Measurements from ENCODE around the gene SLC38A10.
"Not testable (repeated sequence)": the region's sequence is repeated elsewhere in the genome, so short reads cannot be mapped to it uniquely, and the experiment has no call there.

The SLC38A10 gene

DNA sequence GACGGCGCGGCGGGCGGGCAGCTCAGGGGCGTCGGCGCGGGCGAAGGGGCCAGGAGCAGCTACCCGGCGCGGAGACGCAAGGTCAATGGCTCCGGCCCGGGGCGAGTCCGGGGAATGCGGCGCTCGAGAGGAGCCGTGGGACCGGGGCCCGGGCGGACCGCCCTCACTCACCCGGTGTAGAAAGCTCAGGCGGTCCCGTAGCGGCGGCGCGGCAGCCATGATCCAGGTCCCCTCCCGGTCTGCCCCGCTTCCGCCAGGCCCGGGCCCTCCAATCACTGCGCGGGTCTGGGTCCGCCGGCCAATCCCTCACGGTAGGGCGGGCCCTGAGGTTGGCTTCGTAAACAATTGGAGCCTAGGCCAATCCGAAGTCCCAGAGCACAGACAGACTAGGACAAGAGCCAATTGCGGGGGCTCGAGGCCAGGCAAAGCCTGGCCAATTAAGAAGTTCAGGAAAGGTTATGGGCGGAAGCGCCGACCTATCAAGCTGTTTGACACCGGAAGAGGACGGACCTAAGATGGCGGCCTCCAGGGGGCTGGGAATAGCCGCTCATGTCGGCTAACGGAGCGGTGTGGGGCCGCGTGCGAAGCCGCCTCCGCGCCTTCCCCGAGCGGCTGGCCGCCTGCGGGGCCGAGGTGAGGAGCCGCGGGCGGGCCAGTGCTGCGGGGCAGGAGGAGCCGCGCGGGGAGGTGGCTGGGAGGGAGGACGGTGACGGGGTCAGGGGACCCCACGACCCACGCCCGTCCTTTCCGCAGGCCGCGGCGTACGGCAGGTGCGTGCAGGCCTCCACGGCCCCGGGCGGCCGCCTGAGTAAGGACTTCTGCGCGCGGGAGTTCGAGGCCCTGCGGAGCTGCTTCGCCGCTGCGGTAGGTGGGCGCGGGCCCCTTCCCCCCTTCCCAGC is 56.0 kb downstream of the SLC38A10 start, which contains the start of the genes NDUFAF8 and TEPSIN:
TSS of gene NDUFAF8 (plus strand) at position 504 of the 899 bp plus-strand sequence. CDS start at position 550, 46 bp downstream.
TSS of gene TEPSIN (minus strand) at position 241 of the 899 bp plus-strand sequence. CDS start at position 219, 22 bp downstream.
- peak; percentile 94 for DNase-seq

DNA sequence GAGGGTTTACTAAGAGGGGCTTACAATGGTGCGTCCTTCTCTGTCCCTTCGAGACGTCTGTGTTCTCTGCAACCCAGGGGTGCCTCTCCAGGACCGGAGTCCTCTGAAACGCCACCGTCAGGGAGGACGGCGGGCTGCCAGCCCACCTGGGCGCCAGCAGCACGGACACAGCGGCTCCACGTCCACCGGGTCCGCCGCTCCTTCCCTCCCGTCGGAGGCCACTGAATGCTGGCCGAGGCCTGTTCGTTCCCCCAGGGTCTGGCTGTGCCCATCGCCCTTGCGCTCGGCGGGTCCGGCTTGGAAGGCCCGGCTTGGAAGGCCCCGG is 56.7 kb downstream of the SLC38A10 start:
- no peak for DNase-seq

DNA sequence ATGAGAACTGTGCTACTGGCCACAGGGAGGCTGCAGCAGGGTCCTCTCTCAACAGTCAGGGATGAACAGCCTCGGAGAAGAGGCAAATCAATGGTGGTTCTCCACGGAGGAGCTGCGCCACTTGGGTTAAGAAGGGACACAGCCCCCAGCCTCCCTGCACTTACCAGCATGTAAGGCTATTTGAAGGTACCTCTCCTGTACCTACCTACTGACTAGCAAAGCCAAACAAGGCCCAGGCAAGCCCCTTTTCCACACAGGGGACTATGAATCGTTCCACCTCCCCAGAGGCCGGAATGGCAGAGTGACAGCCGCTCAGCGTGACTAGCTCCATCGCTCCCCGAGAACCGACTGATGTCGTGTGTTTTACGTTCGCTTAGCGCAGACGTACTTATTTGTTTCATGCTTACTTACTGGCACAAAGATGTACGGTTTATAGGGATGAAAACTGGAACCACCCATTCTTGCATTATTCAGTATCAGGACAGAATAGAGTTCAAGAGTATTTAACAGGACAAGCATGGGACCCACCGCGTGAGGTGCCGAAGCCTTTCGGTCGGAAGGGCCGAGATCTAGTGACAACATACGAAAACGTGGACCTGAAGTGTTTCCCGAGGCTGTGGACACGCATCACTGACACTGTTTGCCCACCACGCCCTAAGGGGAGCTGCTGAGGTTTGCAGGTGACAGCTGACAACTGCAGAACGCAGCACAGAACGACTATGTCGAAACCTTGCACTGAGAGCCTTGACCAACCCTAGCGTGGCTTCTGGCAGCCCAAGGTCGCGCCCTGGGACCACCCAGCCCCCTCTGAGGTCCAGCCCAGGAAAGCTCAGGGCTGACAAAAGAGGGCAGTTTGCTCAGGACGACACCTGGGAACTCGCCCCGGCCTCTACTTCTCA is 57.3 kb downstream of the SLC38A10 start:
- no peak for DNase-seq

DNA sequence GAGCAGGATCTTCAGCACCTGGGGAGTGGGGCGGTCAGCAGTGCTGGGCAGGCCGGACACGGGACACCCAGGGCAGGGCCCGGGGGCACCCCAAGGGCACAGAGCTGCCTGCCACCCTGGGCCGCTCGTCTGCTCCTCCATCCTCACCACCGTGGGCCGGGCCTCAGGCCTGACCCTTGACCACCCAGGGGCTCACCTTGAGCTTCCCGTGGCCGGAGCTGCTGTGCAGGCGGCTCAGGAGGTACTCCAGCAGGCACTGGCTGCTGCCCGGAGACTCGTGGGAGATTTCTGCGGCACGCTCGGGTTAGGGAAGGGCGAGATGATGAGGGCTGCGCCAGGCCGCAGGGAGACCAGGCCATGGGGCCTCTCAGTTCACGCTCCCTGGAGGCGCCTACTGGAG is 58.3 kb downstream of the SLC38A10 start:
- DNase-seq: no peak

DNA sequence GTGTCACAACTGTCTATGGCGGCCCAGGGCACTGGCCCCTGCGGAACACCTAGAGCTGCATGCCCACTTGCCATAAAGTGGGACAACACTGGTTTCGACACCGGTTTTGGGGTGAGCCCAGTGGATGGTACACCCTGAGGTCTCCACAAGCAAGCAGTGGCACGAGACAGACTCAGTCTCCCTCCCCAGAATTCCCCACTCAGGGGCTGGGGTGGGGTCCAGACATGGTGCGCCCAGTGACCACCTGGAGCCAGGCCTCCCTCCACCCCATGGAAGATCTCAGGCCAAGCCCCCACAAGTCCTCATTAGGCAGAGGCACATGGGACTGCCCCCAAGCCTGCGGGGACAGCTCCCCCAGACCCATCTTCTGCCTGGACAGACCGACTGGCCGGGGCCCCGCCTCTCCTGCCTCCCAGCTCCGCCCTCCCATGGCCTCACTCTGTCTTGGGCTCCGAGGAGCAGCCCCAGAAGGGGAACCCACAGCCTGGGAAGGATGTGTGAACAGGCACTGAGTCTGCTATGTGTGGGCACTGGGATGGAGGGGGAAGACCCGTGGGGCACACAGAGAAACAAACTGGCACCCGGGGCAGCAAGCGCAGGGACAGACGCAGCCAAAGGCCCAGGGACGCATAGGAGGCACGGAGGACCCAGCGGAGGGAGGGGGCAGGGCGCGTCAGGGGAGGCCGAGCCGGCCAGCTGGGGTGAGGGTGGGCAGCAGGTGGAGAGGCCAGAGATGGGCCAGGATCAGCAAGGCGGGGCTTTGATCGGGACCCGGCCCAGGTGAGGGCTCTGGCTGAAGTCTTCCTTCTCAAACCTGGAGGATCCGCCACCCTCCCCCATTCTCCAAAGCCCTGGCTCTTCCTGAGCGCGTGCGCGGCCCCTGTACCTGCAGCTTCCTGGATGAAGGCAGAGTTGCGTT is 59.0 kb downstream of the SLC38A10 start:
- no peak for DNase-seq

DNA sequence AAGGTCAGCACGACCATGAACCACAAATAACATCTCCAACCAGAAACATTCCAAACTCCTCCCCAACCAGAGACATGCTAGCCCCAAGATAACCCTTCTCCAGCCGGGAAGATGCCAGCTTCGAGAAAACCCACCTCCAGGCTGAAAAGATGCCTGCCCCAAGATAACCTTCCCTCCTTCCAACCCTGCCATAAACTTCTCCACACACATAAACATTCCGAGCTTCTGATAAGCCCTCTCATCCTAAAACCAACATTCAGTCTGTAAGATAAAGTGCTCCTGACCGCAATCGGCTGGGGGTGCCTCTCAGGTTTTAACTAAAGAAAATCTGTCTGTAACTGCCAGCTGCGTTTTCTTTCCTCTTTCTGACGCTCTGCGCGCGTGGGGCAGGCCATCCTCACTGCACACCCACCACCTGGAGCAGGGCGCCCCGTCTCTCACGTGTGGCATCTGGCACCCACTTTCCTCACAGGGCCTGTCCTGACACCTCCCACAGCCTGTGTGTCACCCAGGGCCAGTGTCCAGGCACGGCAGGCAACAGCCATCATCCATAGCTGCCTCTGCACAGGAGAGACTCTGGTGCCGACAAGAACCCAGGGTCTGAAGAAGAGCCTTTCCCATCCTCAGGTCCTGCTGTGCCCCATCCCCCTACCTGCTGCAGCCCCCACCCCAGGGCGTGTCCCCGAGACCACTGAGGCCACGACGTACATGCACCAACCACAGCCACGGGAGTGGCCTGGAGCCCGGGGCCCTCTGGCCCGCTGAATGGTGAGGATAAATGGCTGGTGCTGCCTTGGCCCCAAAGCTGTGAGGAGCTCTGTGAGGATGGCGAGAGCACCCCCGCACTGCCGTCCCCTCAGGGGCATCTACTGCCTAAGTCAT is 59.9 kb downstream of the SLC38A10 start:
- no peak for DNase-seq

DNA sequence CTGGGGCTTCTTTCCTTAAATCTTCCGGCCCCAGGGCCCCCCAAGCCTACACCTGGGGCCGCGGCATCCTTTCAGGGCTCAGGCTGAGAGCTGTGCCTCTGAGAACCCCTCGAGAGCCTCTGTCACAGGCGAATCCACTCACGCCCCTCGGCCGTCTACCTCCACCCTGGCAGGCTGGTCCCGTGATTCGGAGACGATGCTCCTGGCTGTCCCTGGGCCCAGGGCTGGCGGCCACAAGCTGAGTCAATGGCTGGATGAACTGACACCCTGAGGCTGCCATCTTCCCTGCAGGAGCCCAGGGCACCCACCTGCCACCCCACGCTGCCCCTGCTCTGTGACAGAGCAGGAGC is 60.6 kb downstream of the SLC38A10 start:
- DNase-seq: no peak

DNA sequence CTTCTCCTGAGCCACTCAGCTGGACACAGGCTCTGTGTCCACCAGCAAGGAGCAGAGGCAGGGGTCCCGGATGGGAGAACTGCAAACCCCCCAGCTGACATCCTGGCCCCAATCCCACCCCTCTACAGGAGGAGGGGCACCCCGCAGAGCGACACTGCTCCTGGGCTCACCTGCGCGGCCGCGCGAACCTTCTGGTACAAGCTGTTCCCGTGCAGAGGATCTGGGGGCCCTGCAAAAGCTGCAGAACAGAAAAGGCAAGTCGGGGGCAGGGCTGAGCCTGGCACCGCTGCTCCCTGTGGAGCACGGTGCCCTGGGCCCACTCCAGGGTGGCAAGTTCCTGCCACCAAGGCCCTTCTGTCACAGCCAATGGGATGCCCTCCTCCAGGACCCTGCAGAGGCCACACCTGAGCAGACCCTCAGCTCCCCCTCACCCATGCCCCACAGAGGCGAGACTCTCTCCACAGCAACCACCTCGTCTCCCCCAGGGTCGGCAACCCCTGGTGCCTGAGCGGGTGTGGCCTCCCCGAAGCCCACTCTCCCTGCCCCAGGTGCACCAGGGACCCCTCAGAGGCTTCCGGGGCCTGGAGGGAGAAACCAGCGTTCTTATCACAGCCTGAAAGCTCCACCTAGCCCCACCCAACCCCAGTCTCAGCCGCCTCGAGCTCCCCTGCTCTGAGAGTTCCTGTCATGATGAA is 61.1 kb downstream of the SLC38A10 start:
- no peak for DNase-seq

DNA sequence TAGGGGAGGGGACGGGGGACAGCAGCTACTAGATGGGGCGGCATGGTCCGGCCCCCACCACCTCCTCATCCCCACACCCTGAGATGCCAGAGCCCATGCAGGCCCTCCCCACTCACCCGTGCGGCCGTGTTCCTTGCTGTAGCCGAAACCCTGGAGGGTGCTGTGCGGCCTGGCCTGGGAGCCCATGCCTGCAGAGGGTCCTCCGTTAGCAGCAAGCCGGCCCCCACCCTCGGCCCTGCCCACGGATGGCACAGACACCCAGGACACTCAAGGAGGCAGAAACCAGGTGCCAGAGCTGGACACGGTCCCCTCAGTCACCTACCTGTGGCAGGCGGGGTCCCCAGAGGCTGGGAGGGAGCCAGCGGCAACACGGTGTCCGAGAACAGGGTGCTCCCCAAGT is 61.8 kb downstream of the SLC38A10 start:
- no peak for DNase-seq

DNA sequence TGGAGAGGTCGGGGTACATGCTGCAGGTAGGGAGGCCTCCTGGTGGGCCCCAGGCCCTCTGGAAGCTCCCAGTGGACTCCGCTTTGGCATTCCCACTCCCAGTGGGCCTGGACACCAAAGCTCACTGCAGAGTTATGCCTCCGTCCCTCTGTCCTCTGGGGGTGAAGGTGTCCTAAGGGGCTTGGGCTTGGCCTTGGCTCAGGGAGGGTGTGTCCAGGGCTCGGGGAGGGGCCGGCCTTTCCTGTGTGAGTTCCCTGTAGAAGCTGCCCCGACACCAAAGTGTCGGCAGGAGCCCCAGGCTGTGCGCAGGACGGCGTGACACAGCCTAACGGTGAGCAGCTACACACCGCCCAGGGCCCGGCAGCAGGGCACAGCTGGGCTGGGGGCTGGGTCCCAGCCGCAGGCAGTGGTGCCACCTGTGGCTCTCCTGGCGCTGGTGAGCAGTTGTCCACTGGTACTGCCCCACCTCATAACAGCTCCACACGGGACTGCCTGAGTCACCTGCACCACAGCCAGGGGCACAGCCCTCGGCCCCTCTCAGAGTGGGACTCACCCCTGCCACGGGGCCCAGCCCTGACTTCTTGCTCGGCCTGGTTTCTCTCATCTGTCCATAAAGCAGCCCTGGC is 62.4 kb downstream of the SLC38A10 start:
- no peak for DNase-seq

DNA sequence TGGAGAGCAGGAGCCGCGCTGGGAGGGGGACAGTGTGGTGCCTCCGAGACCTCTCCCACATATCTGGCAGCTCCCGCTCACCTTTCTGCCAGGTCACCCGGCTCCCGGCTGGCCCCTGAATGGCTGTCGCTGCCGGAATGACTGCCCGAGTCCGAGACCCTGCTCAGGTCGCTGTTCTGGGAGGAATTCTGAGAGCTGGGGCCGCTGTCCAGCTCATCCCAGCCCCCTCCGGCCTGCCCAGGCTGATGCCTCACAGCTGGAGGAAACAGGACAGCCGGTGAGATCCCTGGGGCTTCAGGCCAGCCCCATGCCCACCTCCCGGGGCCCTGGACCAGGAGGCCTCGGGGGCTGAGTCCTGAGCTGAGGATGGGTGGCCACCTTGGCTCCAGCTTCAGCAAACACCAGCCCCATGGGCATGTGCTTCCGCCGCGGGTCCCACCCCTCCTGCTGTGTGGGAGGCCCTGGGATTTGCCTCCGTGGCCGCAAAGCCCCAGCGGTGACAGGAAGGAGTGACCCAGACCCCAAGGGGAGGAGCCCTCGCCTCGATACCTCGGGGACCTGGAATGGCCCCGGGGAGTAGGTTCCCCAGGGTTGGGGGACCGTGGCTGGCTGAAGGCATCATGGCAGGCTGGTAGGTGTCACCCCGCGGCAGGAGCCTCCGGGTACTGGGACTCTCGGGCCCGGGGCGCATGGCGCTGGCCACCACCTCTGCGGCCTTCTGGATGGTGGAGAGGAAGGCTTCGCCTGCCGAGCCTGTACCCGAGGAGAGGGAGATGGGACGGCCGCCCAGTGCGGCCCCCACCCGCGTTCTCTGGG is 63.1 kb downstream of the SLC38A10 start:
- no peak for DNase-seq

DNA sequence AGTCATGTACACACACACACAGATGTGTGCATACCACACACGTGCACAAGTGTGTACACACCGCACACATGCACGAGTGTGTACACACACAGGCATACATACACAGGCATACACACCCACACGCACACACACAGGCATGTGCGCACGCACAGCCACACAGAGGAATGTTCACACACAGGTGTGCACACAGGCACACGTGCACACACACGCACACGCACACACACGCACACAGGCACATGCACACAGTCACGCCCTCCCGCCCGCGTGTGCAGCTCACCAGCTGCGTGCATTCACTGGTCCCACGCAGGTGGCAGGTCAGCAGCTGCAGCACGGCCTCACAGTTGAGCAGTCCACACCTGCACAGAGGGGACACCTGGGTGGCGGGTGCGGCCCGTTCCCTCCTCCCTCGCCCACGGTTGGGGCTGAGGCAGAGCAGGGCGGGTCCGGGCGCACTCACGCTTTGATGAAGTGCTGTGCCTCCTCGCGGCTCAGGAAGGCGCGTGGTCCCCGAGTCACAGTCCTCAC is 63.9 kb downstream of the SLC38A10 start:
- no peak for DNase-seq

DNA sequence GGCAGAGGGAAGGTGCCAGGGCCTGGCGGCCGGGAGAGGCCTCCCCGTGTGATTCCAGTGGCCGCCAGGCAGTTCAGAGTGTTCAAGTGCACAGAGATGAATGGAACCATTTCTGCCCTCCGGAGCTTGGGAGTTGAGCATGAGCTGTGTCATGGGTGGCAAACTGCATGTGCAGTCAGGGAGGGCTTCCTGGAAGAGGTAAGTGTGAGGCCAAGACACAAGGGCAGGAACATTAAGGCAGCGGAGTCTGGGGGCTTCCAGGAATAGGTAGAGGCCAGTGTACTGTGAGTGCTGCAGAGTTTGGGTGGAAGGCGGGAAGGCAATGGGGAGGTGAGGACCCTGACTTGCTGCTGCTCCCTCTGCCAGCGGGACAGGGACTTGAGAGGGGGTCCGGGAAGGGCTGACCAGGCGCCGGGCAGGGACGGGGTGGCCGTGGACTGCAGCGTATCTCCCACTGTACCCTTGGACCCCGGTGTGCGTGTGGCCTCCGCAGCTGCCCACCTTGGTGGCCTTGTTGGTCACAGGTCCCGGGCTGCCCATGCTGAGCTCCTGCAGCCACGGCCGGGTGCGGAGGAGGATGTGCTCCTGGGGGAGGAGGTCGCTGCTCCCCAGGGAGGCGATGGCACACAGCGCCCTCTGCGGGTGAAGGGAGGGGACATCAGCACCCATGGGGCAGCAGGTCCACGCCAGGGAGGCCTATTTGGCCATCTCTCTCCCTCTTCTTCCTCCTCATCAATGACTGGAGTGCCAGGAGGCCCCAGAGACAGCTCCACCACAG is 64.9 kb downstream of the SLC38A10 start:
- DNase-seq: no peak

DNA sequence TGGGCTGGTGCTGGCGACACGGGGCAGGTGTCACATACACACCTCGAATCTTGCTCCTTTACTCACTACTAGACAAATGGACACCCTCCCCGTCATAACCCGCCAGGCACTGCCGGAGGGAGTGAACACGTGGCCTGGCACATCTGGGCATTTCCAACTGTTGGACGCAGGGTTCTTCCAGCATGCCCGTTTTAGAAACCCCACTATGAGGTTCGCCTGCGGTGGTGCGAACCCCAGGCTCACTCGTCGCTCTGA is 65.5 kb downstream of the SLC38A10 start:
- DNase-seq: no peak

DNA sequence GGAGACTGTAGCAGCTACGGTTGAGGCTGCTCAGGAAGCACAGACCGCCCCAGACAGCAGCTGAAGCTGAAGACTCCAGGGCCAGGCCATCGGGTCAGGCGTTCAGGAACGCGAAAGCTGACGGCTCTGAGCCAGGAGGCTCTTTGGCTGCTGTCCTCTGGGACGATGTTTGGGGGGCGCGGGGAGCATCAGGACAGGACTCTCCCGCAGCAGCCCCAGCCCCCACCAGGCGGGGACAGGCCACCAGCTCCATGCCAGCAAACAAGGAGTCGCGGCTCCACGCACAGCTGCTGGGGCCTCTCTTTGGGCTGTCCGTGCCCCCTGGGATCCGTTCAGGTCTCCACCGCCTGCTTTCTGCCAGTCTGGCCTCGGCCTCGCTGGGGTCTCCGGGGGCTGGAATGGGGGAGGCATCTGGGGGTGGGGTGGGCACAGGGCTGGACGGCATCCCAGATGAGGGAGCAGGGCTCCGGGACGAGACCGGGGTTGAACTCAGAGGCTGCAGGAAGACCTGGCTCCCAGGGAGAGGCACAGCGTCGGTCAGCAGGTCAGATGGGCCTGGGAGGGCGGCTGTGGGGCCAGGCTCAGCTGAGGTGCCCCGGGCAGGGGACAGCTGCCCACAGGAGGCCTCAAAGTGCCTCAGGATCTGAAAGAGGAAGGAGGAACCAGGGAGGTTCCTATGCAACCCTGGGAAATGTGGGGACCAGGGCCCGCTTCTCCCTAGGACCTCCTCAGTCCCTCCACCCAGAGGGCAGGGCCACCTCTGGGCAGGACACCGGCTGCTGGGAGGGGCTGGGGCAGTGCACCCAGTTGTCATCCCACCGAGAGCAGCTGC is 66.1 kb downstream of the SLC38A10 start:
- DNase-seq: no peak

DNA sequence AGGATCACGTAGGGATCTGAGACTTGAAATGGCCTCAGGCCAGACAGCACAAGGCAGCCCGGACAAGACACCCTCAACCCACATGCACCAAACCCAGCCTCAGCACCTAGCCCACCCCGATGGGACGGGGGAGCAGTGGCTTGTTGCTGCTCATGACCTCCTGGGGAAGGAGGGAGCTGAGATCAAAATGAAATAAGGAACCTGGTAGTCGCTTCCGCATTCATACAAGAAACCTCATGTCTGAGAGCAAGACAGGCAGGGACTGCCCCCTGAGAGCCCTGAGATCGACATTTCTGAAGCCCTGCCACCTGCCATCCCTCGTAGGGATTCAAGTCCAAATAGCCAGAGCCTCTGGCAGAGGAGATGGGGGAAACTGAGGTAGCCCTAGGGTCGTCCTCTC is 66.7 kb downstream of the SLC38A10 start:
- no peak for DNase-seq

DNA sequence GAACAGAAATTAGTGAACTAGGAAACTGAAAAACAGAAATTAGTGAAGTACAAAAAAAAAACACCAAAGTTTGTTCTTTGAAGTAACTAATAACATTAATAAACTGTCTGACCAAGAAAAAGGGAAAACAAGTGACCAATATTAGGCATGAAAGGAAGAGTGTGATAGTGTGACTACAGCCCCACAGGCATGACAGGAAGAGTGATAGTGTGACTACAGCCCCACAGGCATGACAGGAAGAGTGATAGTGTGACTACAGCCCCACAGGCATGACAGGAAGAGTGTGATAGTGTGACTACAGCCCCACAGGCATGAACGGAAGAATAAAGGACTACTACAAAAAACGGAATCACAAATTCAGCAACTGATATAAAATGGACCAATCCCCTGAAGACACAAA is 67.5 kb downstream of the SLC38A10 start:
- not testable (repeated sequence) for DNase-seq

DNA sequence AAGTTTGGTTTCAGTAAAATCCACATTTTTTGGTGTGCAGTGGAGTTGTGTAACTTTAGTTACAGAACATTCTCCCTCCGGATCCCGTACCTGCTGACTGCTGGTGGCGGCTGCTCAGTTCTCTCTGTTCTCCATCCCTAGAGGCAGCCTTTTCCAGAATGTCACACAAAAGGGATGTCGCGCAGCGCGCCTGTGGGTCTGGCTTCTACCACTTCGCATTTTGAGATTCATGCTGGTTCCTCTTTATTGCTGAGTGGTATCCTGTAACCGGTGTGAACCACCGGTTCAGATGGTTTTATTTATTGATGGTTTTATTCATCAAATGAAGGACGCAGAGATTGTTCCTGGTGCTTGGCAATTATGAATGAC is 71.4 kb downstream of the SLC38A10 start:
- DNase-seq: no peak

Measured in effector CD4-positive, alpha-beta T cell (primary cell).